Measurements from ENCODE around the gene STAMBPL1.
"Not testable (repeated sequence)": the region's sequence is repeated elsewhere in the genome, so short reads cannot be mapped to it uniquely, and the experiment has no call there.

STAMBPL1 gene

GRCh38 chr10:88920198-88920597, 40.2 kb downstream of the STAMBPL1 start:
- no peak for DNase-seq (ENCODE audit: low spot score)

- no peak for DNase-seq (ENCODE audit: low spot score)
Observed at GRCh38 chr10:88920986-88921593, 41.0 kb downstream of the STAMBPL1 start.

- DNase-seq (ENCODE audit: low spot score): no peak
Observed at GRCh38 chr10:88922041-88922440, 42.0 kb downstream of the STAMBPL1 start.

GRCh38 chr10:88923520-88923919, 43.5 kb downstream of the STAMBPL1 start:
- no peak for DNase-seq (ENCODE audit: low spot score)

- DNase-seq (ENCODE audit: low spot score): no peak
Observed at GRCh38 chr10:88926566-88927415, 46.7 kb downstream of the STAMBPL1 start.

- no peak for DNase-seq (ENCODE audit: low spot score)
Observed at GRCh38 chr10:88927416-88927690, 47.3 kb downstream of the STAMBPL1 start.

GRCh38 chr10:88928254-88928653, 48.2 kb downstream of the STAMBPL1 start:
- DNase-seq (ENCODE audit: low spot score): no peak

GRCh38 chr10:88931548-88931947, 51.5 kb downstream of the STAMBPL1 start:
- no peak for DNase-seq (ENCODE audit: low spot score)

- not testable (repeated sequence) for DNase-seq (ENCODE audit: low spot score)
Observed at GRCh38 chr10:88932029-88932428, 52.0 kb downstream of the STAMBPL1 start.

GRCh38 chr10:88932539-88933256, 52.7 kb downstream of the STAMBPL1 start:
- DNase-seq (ENCODE audit: low spot score): peak; percentile 88

GRCh38 chr10:88933564-88933963, 53.5 kb downstream of the STAMBPL1 start:
- no peak for DNase-seq (ENCODE audit: low spot score)

GRCh38 chr10:88934900-88935672, 55.0 kb downstream of the STAMBPL1 start:
- peak; percentile 84 for DNase-seq (ENCODE audit: low spot score)

GRCh38 chr10:88936656-88937055, 56.6 kb downstream of the STAMBPL1 start:
- no peak for DNase-seq (ENCODE audit: low spot score)

GRCh38 chr10:88938039-88938438, 58.0 kb downstream of the STAMBPL1 start:
- no peak for DNase-seq (ENCODE audit: low spot score)

GRCh38 chr10:88938938-88939337, 58.9 kb downstream of the STAMBPL1 start:
- no peak for DNase-seq (ENCODE audit: low spot score)

- DNase-seq (ENCODE audit: low spot score): no peak
Observed at GRCh38 chr10:88941026-88941425, 61.0 kb downstream of the STAMBPL1 start.

- DNase-seq (ENCODE audit: low spot score): no peak
Observed at GRCh38 chr10:88943778-88944177, 63.7 kb downstream of the STAMBPL1 start.

- no peak for DNase-seq (ENCODE audit: low spot score)
Observed at GRCh38 chr10:88944813-88945212, 64.8 kb downstream of the STAMBPL1 start.

GRCh38 chr10:88946200-88946599, 66.2 kb downstream of the STAMBPL1 start:
- no peak for DNase-seq (ENCODE audit: low spot score)

GRCh38 chr10:88946965-88947590, 67.0 kb downstream of the STAMBPL1 start:
- DNase-seq (ENCODE audit: low spot score): no peak

GRCh38 chr10:88949051-88949450, 69.0 kb downstream of the STAMBPL1 start:
- DNase-seq (ENCODE audit: low spot score): no peak
